Sigmoid colon (tissue), 4 donors: Measurements from ENCODE around the gene PDXDC1.
"Not testable (repeated sequence)": the region's sequence is repeated elsewhere in the genome, so short reads cannot be mapped to it uniquely, and the experiment has no call there.

Source experiments
- CTCF ChIP-seq, 4 experiments: fragments of 450-650 bp in 3 of 4; fragments of 200-600 bp in 1 of 4; IDR thresholded peaks; one replicate each; pipeline ENCODE4 v1.5.1; 2016 to 2019; ENCODE audit warnings: antibody characterized with exemption in 4 of 4, mild to moderate bottlenecking in 3 of 4, moderate library complexity in 2 of 4
- EP300 ChIP-seq, 4 donors: sonication (generic); formaldehyde crosslinking; IDR thresholded peaks; one replicate each; pipeline ENCODE4 v1.6.1; 2017; ENCODE audit warnings: antibody characterized with exemption in 4 of 4
- POLR2A ChIP-seq, 2 donors: fragments of 450-650 bp; IDR thresholded peaks; one replicate each; pipeline ENCODE4 v1.6.1; 2016; ENCODE audit warnings: antibody characterized with exemption in 2 of 2, mild to moderate bottlenecking in 2 of 2, moderate library complexity in 2 of 2

GRCh38 chr16:15154005-15154404 lies 179.2 kb downstream of the PDXDC1 start:
- not testable (repeated sequence) for TF ChIP-seq CTCF, EP300, POLR2A (IDR thresholded peaks at IDR 0.05)
